Vagina (tissue), 2 donors: ENCODE results near the gene TRIM5. TPM values are rescaled to one million over a fixed set of nuclear protein-coding genes. Genes with fewer than 3 reads are reported as not detected.

ENCODE experiments used
- DNase-seq, 2 donors: peaks; one replicate each; pipeline ENCODE4 v3.0.0-alpha.2; 2017; ENCODE audit errors: extremely low spot score in 2 of 2
- H3K27ac ChIP-seq: fragments of 200-600 bp; sonication (generic); one replicate; pipeline ENCODE4 v1.5.1; 2019
- H3K27me3 ChIP-seq: fragments of 200-600 bp; sonication (generic); one replicate; pipeline ENCODE4 v1.5.1; 2019
- H3K36me3 ChIP-seq, 2 donors: fragments of 200-600 bp; sonication (generic); one replicate each; pipeline ENCODE4 v1.5.1; 2017 to 2019
- H3K4me1 ChIP-seq: fragments of 200-600 bp; sonication (generic); one replicate; pipeline ENCODE4 v1.5.1; 2019
- H3K4me3 ChIP-seq, 2 donors: fragments of 200-600 bp; sonication (generic); 1 replicate in 1 of 2; 2 replicates in 1 of 2; pipeline ENCODE4 v1.5.1; 2016 to 2019
- H3K9me3 ChIP-seq: fragments of 200-600 bp; sonication (generic); one replicate; pipeline ENCODE4 v1.5.1; 2019
- POLR2A ChIP-seq, 2 donors: fragments of 450-650 bp; IDR thresholded peaks; one replicate each; pipeline ENCODE4 v1.6.1; 2017; ENCODE audit warnings: antibody characterized with exemption in 2 of 2, mild to moderate bottlenecking in 2 of 2, moderate library complexity in 2 of 2
- POLR2AphosphoS5 ChIP-seq, 2 donors: sonication (generic); formaldehyde crosslinking; IDR thresholded peaks; one replicate each; pipeline ENCODE4 v1.9.0; 2017; ENCODE audit warnings: antibody characterized with exemption in 2 of 2, mild to moderate bottlenecking in 2 of 2, low read depth in 1 of 2; ENCODE audit not compliant: insufficient read depth in 1 of 2
- intact Hi-C: fragments of 100-400 bp; cut with DNase I; formaldehyde crosslinking; loops from one replicate; pipeline ENCODE4 v1.15.1; 2023
- total RNA-seq: library from RNA; depleted of rRNA; stranded (reverse); fragments of >200 nt; gene quantifications from one replicate; pipeline ENCODE4 v1.2.3, GENCODE V29; 2016
- TF ChIP-seq, protein P1 (sequence below), 3 experiments: fragments of 450-650 bp in 2 of 3; fragments of 200-600 bp in 1 of 3; sonication (generic) in 1 of 3; IDR thresholded peaks; one replicate each; pipeline ENCODE4 v1.5.1; 2017 to 2019; ENCODE audit warnings: antibody characterized with exemption in 3 of 3, mild to moderate bottlenecking in 2 of 3, moderate library complexity in 2 of 3

TRIM5 gene
- total RNA-seq, 1 donor from 2014 or later, result 20.4 TPM

DNA sequence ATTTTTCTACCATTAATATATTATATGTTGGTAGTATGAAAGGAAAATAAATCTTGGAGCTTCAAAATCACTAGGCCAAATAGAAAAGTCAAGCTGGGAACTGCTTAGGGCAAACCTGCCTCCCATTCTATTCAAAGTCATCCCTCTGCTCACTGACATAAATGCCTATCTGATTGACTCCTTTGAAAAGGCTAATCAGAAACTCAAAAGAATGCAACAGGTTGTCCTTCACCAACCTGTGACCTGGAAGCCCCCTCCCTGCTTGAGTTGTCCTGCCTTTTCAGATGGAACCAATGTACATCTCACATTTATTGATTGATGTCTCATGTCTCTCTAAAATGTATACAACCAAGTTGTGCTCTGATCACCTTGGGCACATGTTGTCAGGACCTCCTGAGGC lies 63.3 kb downstream of the TRIM5 start:
- H3K27me3 ChIP-seq, result no peaks in the 10 kb centered on the region
- intact Hi-C loops, result no loop called here
- no peak overlapping the region for H3K27ac ChIP-seq
- TF ChIP-seq, protein P1, sequence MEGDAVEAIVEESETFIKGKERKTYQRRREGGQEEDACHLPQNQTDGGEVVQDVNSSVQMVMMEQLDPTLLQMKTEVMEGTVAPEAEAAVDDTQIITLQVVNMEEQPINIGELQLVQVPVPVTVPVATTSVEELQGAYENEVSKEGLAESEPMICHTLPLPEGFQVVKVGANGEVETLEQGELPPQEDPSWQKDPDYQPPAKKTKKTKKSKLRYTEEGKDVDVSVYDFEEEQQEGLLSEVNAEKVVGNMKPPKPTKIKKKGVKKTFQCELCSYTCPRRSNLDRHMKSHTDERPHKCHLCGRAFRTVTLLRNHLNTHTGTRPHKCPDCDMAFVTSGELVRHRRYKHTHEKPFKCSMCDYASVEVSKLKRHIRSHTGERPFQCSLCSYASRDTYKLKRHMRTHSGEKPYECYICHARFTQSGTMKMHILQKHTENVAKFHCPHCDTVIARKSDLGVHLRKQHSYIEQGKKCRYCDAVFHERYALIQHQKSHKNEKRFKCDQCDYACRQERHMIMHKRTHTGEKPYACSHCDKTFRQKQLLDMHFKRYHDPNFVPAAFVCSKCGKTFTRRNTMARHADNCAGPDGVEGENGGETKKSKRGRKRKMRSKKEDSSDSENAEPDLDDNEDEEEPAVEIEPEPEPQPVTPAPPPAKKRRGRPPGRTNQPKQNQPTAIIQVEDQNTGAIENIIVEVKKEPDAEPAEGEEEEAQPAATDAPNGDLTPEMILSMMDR (IDR thresholded peaks at IDR 0.05), result no peak
- TF ChIP-seq POLR2AphosphoS5 (IDR thresholded peaks at IDR 0.05; ENCODE audit: insufficient read depth in 1 of 2, low read depth in 1 of 2), result no peak
- TF ChIP-seq POLR2A (IDR thresholded peaks at IDR 0.05), result no peak
- no peaks in the 10 kb centered on the region for H3K9me3 ChIP-seq
- no peak overlapping the region for H3K4me3 ChIP-seq
- H3K36me3 ChIP-seq, result no peaks in the 10 kb centered on the region
- no peak for DNase-seq
- H3K4me1 ChIP-seq, result peaks cover 36% of the 10 kb centered on the region

DNA sequence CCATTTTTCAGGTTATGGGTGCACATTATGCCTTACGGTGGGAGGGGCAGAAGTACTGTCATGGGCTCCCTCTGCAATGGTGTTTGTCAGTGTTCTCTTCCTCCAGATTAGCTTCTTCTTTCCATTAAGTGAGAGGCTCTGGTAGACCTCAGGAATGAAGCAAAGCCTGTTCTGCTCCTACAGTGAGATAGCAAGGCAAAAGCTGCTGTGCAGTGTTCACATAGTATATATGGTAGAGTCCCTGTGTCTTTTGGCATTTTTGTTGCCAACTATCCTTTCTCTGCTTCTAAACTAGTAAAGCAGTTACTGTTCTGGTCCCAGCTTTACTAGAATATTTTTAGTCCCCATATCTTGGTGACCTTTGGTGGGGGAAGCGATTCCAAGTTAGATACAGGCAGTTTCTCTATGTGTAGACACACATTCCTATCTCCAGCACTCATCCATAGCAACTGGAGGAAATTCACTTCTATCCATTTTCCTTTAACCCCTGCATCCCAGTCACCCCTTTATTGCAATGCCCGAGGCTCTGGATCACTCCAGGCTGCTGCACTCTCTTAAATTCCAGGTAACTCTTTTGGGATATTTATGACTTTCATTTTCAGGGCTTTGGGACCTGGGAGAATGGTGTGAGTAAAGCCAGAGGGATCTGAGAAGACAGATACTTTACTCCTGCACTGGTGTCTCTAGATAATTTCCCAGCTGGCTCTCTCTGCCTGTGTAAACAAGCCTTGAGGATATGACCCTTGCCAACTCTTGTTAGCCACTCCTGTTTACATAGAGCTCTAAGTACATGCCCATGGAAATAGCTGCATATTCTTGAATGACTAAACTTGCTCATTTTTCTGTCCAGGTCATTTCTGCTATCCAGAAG lies 64.0 kb downstream of the TRIM5 start:
- no peak overlapping the region for H3K4me3 ChIP-seq
- no peaks in the 10 kb centered on the region for H3K9me3 ChIP-seq
- TF ChIP-seq POLR2AphosphoS5 (IDR thresholded peaks at IDR 0.05; ENCODE audit: insufficient read depth in 1 of 2, low read depth in 1 of 2) (peak in 1 of 2 donors; percentile 54), POLR2A (IDR thresholded peaks at IDR 0.05) (no peak)
- TF ChIP-seq, protein P1 (IDR thresholded peaks at IDR 0.05), result no peak
- no peak for DNase-seq
- H3K4me1 ChIP-seq, result peaks cover 30% of the 10 kb centered on the region
- H3K27me3 ChIP-seq, result no peaks in the 10 kb centered on the region
- no peaks in the 10 kb centered on the region for H3K36me3 ChIP-seq
- H3K27ac ChIP-seq, result peak overlapping the region; percentile 14
- intact Hi-C loops, result no loop called here

DNA sequence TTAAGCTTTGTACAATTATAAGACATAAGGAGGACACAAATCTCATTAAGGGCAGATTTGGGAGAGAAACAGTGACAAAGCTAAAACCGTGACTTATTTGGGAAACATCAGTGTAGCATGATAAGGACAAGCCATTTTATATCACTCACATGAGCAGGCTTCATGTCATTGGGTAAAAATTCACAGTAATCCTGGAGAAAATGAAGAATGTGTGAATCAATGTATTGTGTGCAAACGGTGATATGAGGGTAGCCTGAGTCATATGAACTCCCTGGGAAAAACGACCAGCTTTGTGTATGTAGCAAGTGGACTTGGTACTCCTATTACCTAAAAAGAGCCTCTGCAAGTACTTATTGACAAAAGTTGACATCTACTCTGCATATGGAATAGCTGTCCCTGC lies 66.1 kb downstream of the TRIM5 start:
- TF ChIP-seq, protein P1 (IDR thresholded peaks at IDR 0.05), result no peak
- no peak for TF ChIP-seq POLR2A (IDR thresholded peaks at IDR 0.05)
- no peak for TF ChIP-seq POLR2AphosphoS5 (IDR thresholded peaks at IDR 0.05; ENCODE audit: insufficient read depth in 1 of 2, low read depth in 1 of 2)
- no peaks in the 10 kb centered on the region for H3K36me3 ChIP-seq
- H3K4me1 ChIP-seq, result peaks cover 15% of the 10 kb centered on the region
- intact Hi-C loops, result no loop called here
- DNase-seq, result no peak
- no peak overlapping the region for H3K27ac ChIP-seq
- no peaks in the 10 kb centered on the region for H3K9me3 ChIP-seq
- no peak overlapping the region for H3K4me3 ChIP-seq
- no peaks in the 10 kb centered on the region for H3K27me3 ChIP-seq

Other genes starting within 250 kb of the TRIM5 start
- not detected for gene OR51I1, start 243.6 kb downstream of the TRIM5 start, total RNA-seq
- gene OR51I2, start 235.8 kb downstream of the TRIM5 start, total RNA-seq, result not detected
- gene OR52D1, start 196.4 kb downstream of the TRIM5 start, total RNA-seq, result not detected
- not detected for gene UBQLN3, start 175.1 kb downstream of the TRIM5 start, total RNA-seq
- gene UBQLNL, start 168.4 kb downstream of the TRIM5 start, total RNA-seq, result 0.98 TPM
- not detected for gene OR52H1, start 136.5 kb downstream of the TRIM5 start, total RNA-seq
- not detected for gene OR52B6, start 104.2 kb downstream of the TRIM5 start, total RNA-seq
- gene TRIM6, start 88.4 kb downstream of the TRIM5 start, total RNA-seq, result 3.9 TPM
- 6.9 TPM for gene TRIM34, start 60.1 kb downstream of the TRIM5 start, total RNA-seq
- gene TRIM22, start 4.7 kb upstream of the TRIM5 start, total RNA-seq, result 32.7 TPM
- gene OR56B1, start 51.4 kb upstream of the TRIM5 start, total RNA-seq, result not detected
- gene OR52N4, start 69.2 kb upstream of the TRIM5 start, total RNA-seq, result not detected
- not detected for gene OR52N5, start 98.3 kb upstream of the TRIM5 start, total RNA-seq
- gene OR52N1, start 106.2 kb upstream of the TRIM5 start, total RNA-seq, result not detected
- gene OR52N2, start 123.8 kb upstream of the TRIM5 start, total RNA-seq, result not detected
- not detected for gene OR52E6, start 156.8 kb upstream of the TRIM5 start, total RNA-seq
- not detected for gene OR52E8, start 172.6 kb upstream of the TRIM5 start, total RNA-seq
- not detected for gene OR52E4, start 195.6 kb upstream of the TRIM5 start, total RNA-seq
- not detected for gene OR52E5, start 208.1 kb upstream of the TRIM5 start, total RNA-seq